AG10803 (cell line): ENCODE data around the gene CNST.
"Not testable (repeated sequence)": the region's sequence is repeated elsewhere in the genome, so short reads cannot be mapped to it uniquely, and the experiment has no call there.

ENCODE experiments used
- DNase-seq: peaks from one replicate; pipeline ENCODE4 v3.0.0; 2010; ENCODE audit warnings: low read depth
- H3K4me3 ChIP-seq: 2 replicates; pipeline ENCODE4 v1.5.1; 2011; ENCODE audit warnings: mild to moderate bottlenecking, low read length, control low read depth
- CTCF ChIP-seq: conservative IDR thresholded peaks from 2 replicates; pipeline ENCODE4 v1.5.1; 2011; ENCODE audit warnings: mild to moderate bottlenecking, low read length, control low read depth, inconsistent platforms

Gene CNST

DNA sequence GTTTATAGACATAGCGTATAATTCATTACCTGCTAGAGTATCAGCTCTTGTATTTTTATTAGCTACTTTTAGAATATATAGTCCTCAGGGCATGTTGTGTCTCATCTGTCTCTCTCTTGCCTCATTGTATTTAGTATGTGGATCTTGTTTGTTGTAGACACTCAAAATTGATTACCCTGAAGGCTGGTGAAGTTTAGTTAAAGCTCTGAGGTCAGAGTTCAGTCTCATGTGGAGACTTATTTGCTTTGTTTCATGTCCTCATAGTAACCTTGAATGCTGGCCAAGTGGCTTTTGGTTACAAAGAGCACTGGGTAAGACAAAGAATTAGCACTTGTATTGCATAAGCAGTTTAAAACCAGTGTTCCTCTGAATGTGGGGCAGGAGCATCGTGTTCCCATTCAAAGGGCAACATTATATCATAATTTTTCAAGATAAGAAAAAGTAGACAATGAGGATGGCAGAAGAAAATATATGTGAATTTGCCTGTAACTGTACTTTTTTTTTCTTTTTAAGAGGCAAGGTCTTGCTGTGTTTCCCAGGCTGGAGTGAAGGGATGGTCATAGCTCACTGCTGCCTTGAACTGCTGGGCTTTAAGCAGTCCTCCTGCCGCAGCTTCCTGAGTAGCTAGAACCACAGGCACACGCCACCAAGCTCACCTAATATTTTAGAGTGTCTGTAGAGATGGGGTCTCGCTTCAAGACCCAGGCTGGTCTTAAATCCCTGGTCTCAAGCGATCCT, 17.4 kb downstream of the CNST start:
- no peak overlapping the region for H3K4me3 ChIP-seq
- DNase-seq: peak; percentile 87
- TF ChIP-seq CTCF: no peak

GRCh38 chr1:246587032-246587431, 20.8 kb downstream of the CNST start:
- H3K4me3 ChIP-seq: no peak overlapping the region
- no peak for TF ChIP-seq CTCF
- no peak for DNase-seq

DNA sequence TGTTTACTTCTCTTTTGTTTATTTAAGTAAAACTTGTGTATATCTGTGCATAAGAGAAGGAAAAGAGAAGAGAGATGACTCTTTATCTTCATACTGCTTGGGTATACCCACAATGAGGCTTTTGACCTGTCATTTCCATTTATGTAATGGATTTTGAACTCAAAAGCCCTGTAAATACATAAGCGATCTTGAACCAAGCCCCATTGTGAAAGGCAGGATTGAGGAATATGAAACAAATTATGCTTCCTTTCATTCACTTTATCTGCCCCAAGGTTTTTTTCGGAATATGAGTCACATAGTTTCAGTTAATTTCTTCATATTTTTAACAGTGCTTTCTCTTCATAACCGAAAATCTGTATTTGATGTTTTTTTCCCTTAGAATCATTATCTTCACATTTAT, 21.4 kb downstream of the CNST start:
- peak; percentile 78 for DNase-seq
- H3K4me3 ChIP-seq: peak overlapping the region; percentile 20
- no peak for TF ChIP-seq CTCF

DNA sequence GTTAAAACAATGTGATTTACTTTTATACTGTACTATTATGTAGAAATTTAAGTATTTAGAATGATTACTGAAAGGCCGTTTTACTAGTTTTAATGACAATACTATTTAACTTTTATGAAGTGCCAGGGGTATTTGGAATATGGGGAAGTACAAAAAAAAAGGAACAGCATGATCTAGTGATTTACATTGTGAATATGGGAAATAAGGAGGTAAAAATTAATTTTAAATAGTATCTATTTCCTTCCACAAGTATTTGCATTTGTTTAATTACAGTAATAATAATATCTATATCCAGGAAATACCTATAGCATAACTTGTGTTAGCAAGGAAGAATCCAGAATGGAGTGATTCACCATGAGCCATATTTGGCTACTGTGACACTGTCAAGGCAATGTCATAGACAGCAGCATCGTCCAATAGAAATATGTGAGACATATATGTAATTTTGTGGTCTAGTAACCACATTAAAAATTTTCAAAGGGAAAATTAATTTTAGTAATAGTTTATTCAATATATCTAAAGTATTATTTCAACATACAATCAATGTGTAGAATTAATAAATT, 22.0 kb downstream of the CNST start:
- no peak for TF ChIP-seq CTCF
- no peak overlapping the region for H3K4me3 ChIP-seq
- DNase-seq: peak; percentile 45

DNA sequence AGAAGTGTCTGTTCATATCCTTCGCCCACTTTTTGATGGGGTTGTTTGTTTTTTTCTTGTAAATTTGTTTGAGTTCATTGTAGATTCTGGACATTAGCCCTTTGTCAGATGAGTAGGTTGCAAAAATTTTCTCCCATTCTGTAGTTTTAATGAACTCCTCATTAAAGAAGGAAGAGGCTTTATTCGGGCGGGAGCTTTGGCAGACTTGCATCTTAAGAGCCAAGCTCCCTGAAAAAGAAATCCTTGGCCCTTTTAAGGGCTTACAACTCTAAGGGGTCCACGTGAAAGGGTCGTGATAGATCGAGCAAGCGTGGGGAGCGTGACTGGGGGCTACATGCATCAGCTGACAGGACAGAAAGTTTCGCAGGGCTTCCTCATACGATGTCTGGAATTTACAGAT, 23.7 kb downstream of the CNST start:
- not testable (repeated sequence) for DNase-seq, H3K4me3 ChIP-seq

- no peak for TF ChIP-seq CTCF
- no peak for DNase-seq
- H3K4me3 ChIP-seq: no peak overlapping the region
Observed at GRCh38 chr1:246591047-246591446, 24.8 kb downstream of the CNST start.

- no peak for TF ChIP-seq CTCF
- H3K4me3 ChIP-seq: no peak overlapping the region
- DNase-seq: no peak
Observed at GRCh38 chr1:246591504-246591903, 25.2 kb downstream of the CNST start.
